BLaER1 treated with 17β-estradiol and CSF1 and Interleukin-3, amounts not matched to agents 10 nM and 100 nM (cell line): ENCODE measurements around the gene PSMB10.

Experiments used
- H3K27ac ChIP-seq, 11 experiments: shearing (Covaris generic); formaldehyde crosslinking; 2 replicates each; pipeline ENCODE4 v1.8.1; 2022
- H3K27me3 ChIP-seq, 11 experiments: shearing (Covaris generic); formaldehyde crosslinking; 2 replicates each; pipeline ENCODE4 v1.8.1; 2022
- H3K36me3 ChIP-seq, 11 experiments: shearing (Covaris generic); formaldehyde crosslinking; 2 replicates each; pipeline ENCODE4 v1.8.1; 2022
- H3K4me1 ChIP-seq, 10 experiments: shearing (Covaris generic); formaldehyde crosslinking; 2 replicates each; pipeline ENCODE4 v1.8.1; 2022
- H3K4me2 ChIP-seq, 11 experiments: shearing (Covaris generic); formaldehyde crosslinking; 2 replicates each; pipeline ENCODE4 v1.8.1; 2022
- H3K4me3 ChIP-seq, 10 experiments: shearing (Covaris generic); formaldehyde crosslinking; 2 replicates each; pipeline ENCODE4 v1.8.1; 2022
- H3K9ac ChIP-seq, 11 experiments: shearing (Covaris generic); formaldehyde crosslinking; 2 replicates each; pipeline ENCODE4 v1.8.1; 2022
- H3K9me3 ChIP-seq, 11 experiments: shearing (Covaris generic); formaldehyde crosslinking; replicated peaks in 1 of 11; 2 replicates each; pipeline ENCODE4 v1.8.1; 2022
- H4K20me1 ChIP-seq, 11 experiments: shearing (Covaris generic); formaldehyde crosslinking; 2 replicates each; pipeline ENCODE4 v1.8.1; 2022
- Cebpa-rat ChIP-seq, 11 experiments: shearing (Covaris generic); IDR thresholded peaks; 2 replicates each; pipeline ENCODE4 v1.8.1; 2022

PSMB10 gene

DNA sequence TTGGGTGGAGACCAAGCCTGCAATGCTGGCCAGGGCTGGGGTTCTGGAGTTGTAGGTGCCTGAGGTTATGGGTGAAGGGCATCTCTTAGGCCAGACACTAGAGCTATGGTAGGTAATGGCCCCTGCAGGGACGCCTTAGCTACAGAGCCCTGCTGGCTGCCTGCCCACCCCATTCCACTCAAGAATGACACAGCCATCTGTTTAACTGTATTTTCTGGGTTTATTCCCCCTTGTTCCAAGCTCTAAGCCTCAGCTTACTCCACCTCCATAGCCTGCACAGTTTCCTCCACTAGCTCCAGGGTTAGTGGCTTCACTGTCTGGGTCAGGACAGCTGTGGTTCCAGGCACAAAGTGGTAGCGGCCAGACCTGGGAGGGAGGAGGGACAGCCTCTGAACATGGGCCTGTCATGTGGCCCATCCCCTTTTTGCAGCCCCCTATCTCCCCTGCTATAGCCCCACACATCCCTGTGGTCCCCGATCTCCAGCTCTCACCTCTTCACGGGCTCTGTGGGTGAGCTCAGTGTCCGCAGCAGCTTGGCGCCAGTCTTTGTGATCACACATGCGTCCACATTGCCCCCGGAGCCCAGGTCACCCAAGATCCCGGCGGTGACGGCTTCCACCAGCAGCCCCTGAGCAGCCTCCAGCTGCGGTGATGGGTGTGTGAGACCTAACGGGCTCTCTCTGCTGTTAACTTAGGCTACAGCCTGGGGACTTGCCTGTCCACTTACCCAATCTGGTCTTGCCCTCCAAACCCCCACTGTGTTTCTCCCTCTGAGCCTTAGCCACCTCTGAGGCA lies 2.1 kb downstream of the PSMB10 start:
- H3K9ac ChIP-seq, result peak overlapping the region; percentile 89 to 98 (median 93); a peak in 18 of 22 replicates
- H3K27ac ChIP-seq, result peak overlapping the region in 5 of 11 experiments; percentile 4 to 98 (median 96); a peak in 8 of 22 replicates
- H3K9me3 ChIP-seq, result no peaks in the 10 kb centered on the region
- TF ChIP-seq Cebpa-rat (IDR thresholded peaks at IDR 0.05), result no peak
- H3K4me3 ChIP-seq, result peak overlapping the region in 8 of 10 experiments; percentile 75 to 97 (median 90); a peak in 13 of 20 replicates
- H3K36me3 ChIP-seq, result peaks cover 45 to 62% (median 59%) of the 10 kb centered on the region in 11 experiments
- H3K4me1 ChIP-seq, result peaks cover 30 to 44% (median 36%) of the 10 kb centered on the region in 10 experiments
- H4K20me1 ChIP-seq, result peaks cover 20 to 57% (median 51%) of the 10 kb centered on the region in 11 experiments
- no peaks in the 10 kb centered on the region for H3K27me3 ChIP-seq
- peak overlapping the region; percentile 75 to 96 (median 94) for H3K4me2 ChIP-seq

DNA sequence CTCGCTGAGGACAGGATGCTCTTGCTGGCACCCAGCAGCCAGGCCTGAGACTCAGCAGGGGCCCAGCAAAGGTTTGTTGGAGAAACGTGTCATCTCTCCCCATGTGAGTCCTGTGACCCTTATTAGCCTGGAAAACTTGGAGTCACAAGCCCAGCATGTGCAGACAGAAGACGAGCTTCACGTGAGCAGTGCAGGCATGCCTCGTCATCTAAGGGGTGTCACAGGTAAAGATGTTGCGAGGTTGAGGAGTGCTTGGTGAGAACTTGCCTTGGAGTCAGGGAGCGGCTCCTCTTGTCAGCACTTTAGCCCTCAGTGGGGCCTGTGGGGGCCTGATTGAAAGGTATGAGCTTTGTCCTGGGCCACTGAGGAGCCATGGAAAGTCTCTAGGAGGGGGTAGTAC lies 2.8 kb downstream of the PSMB10 start:
- no peak for TF ChIP-seq Cebpa-rat (IDR thresholded peaks at IDR 0.05)
- Histone ChIP-seq H3K9ac (peak overlapping the region in 9 of 11 experiments; percentile 9 to 98 (median 94); a peak in 6 of 22 replicates), H3K4me2 (no peak overlapping the region; a peak in 1 of 22 replicates), H3K4me1 (peaks cover 30 to 44% (median 40%) of the 10 kb centered on the region in 10 experiments), H4K20me1 (peaks cover 26 to 64% (median 58%) of the 10 kb centered on the region in 11 experiments), H3K27ac (0 out of 22 replicates have a peak overlapping the region, but pooled peaks of 2 of the 11 experiments have one; percentile 4 to 96), H3K4me3 (no peak overlapping the region), H3K36me3 (peaks cover 45 to 68% (median 63%) of the 10 kb centered on the region in 11 experiments), H3K9me3 (no peaks in the 10 kb centered on the region), H3K27me3 (no peaks in the 10 kb centered on the region)

DNA sequence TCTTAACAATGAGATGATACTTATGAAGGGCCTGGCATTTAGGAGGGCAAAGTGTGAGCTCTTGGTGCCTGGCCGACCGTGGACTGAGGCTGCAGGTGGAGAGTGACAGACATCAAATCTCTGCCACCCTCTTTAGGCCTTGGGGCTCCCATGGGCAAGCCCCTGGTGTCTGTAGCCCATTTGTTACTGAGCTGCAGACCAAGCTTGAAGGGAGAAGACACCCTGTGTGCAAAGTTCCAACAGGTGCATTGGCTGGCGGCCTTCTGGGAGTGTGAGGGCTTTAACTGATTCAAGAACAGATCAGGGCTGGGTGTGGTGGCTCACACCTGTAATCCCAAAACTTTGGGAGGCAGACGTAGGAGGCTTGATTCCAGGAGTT lies 4.2 kb downstream of the PSMB10 start:
- Histone ChIP-seq H3K27me3 (no peaks in the 10 kb centered on the region), H3K4me2 (no peak overlapping the region), H3K36me3 (peaks cover 54 to 80% (median 76%) of the 10 kb centered on the region in 11 experiments), H3K4me3 (no peak overlapping the region), H3K4me1 (peaks cover 22 to 50% (median 46%) of the 10 kb centered on the region in 10 experiments), H3K9ac (0 out of 22 replicates have a peak overlapping the region, but pooled peaks of 1 of the 11 experiments have one; percentile 1), H4K20me1 (peaks cover 38 to 77% (median 71%) of the 10 kb centered on the region in 11 experiments), H3K9me3 (no peaks in the 10 kb centered on the region), H3K27ac (no peak overlapping the region)
- TF ChIP-seq Cebpa-rat (IDR thresholded peaks at IDR 0.05), result no peak

DNA sequence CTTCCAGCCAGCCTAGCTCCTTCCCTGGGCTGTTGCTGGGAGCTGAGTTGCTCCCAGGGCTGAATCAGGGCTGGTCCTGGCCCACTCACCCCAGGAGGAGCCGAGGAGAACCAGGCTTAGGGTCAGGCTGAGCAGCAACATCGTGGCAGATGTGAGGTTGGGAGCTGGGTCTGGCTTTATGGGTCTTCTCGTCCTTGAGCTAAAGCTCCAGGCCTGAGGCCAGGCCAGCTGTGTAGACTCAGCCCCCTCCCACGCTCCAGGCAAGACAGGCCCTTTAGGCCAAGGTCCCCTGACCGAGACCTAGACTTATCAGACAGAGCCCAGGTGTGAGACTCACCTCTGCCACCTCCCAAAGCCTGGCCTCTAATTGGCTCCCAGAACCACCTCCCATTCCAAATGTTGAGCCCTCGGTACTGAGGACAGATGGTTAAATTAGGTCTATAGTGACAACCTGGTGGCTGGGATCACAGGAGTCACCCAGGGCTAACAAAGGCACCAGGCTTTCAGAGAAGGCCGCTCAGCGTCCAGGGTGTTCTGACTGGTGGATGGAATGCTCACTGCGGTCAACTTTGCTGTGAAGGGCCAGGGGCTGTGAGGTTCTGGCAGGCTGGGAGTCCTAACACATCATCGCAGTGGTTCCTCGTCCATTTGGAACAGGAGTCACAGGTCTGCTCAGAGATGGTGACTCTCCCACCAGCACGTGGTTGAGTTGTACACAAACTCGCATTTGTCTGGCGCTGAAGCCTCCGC lies 4.8 kb downstream of the PSMB10 start, which contains the start of gene CTRL:
CTRL (minus strand) TSS at position 151 of the 750 bp plus-strand sequence; CDS start at position 141, 10 bp downstream.
- peaks cover 18 to 50% (median 46%) of the 10 kb centered on the region in 10 experiments for H3K4me1 ChIP-seq
- H3K36me3 ChIP-seq, result peaks cover 57 to 85% (median 78%) of the 10 kb centered on the region in 11 experiments
- H3K4me2 ChIP-seq, result no peak within 1 kb of the TSS
- H4K20me1 ChIP-seq, result peaks cover 44 to 83% (median 77%) of the 10 kb centered on the region in 11 experiments
- H3K9me3 ChIP-seq, result no peaks in the 10 kb centered on the region
- H3K27me3 ChIP-seq, result no peaks in the 10 kb centered on the region
- 0 out of 22 replicates have a peak within 1 kb of the TSS, but pooled peaks of 1 of the 11 experiments have one; percentile 1 for H3K9ac ChIP-seq
- no peak for TF ChIP-seq Cebpa-rat (IDR thresholded peaks at IDR 0.05)
- H3K4me3 ChIP-seq, result no peak within 1 kb of the TSS
- no peak within 1 kb of the TSS for H3K27ac ChIP-seq

DNA sequence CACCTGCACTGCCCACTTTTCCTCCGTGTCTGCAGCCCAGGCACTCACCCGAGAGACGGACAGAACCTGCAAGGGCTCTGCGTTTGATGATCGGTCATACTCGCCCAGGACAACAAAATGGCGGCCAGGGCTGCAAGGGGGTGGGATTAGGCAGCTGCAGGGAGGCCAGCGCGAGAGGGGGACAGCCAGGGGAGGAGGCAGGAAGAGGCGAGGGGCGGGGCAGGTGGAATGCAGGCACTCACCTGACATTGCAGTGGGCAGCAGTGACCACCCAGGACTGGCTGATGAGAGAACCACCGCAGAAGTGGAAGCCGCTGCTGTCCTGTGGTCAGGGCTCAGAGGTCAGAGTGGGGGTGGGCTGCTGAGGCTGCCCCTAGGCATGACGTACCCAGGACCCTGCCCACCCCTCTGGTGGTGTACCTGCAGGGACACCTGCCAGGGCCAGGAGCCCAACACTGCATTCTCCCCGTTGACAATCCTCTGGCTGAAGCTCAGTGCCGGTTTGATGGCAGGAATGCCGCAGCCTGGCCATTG lies 5.9 kb downstream of the PSMB10 start:
- no peak overlapping the region for H3K27ac ChIP-seq
- H3K4me1 ChIP-seq, result peaks cover 29 to 61% (median 56%) of the 10 kb centered on the region in 10 experiments
- no peak overlapping the region for H3K4me3 ChIP-seq
- no peaks in the 10 kb centered on the region for H3K27me3 ChIP-seq
- peaks cover 54 to 94% (median 88%) of the 10 kb centered on the region in 11 experiments for H4K20me1 ChIP-seq
- no peak overlapping the region for H3K4me2 ChIP-seq
- H3K36me3 ChIP-seq, result peaks cover 57 to 85% (median 78%) of the 10 kb centered on the region in 11 experiments
- H3K9me3 ChIP-seq, result no peaks in the 10 kb centered on the region
- no peak for TF ChIP-seq Cebpa-rat (IDR thresholded peaks at IDR 0.05)
- no peak overlapping the region for H3K9ac ChIP-seq

DNA sequence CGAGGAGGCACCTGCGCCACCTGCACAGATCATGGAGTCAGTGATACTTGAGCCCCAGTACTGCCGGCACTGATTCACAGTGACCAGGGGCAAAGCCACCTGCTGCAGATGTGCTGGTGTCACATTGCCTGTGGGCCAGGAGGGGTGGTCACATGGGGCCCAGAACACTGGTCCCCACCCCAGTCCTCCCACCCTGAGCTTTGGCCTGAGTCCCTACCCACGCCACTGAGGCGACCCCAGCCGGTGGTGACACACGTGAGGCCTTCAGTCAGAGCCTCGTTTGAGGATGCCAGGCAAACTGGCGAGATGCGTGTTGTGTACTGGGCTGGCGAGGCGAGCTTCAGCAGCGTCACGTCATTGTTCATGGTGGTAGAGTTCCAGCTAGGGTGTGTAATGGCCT lies 6.5 kb downstream of the PSMB10 start:
- no peaks in the 10 kb centered on the region for H3K9me3 ChIP-seq
- no peaks in the 10 kb centered on the region for H3K27me3 ChIP-seq
- peaks cover 56 to 81% (median 74%) of the 10 kb centered on the region in 11 experiments for H3K36me3 ChIP-seq
- H3K4me2 ChIP-seq, result no peak overlapping the region
- no peak for TF ChIP-seq Cebpa-rat (IDR thresholded peaks at IDR 0.05)
- no peak overlapping the region for H3K4me3 ChIP-seq
- H4K20me1 ChIP-seq, result peaks cover 56 to 95% (median 90%) of the 10 kb centered on the region in 11 experiments
- no peak overlapping the region for H3K9ac ChIP-seq
- H3K27ac ChIP-seq, result no peak overlapping the region
- peaks cover 30 to 62% (median 57%) of the 10 kb centered on the region in 10 experiments for H3K4me1 ChIP-seq

DNA sequence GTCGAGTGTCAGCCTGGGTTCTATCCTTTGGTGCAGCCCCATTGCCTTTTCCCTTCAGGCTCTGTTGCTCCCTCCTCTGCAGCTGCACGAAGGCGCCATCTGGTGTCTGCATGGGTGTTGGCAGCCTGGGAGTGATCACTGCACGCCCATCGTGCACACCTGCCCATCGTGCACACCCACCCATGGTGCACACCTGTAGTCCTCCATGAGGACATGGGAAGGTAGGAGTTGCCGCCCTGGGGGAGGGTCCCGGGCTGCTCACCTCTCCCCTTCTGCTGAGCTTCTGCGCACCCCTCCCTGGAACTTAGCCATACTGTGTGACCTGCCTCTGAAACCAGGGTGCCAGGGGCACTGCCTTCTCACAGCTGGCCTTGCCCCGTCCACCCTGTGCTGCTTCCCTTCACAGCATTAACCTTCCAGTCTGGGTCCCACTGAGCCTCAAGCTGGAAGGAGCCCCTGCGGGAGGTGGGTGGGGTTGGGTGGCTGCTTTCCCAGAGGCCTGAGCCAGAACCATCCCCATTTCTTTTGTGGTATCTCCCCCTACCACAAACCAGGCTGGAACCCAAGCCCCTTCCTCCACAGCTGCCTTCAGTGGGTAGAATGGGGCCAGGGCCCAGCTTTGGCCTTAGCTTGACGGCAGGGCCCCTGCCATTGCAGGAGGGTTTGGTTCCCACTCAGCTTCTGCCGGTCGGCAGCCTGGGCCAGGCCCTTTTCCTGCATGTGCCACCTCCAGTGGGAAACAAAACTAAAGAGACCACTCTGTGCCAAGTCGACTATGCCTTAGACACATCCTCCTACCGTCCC lies 7.9 kb downstream of the PSMB10 start:
- Histone ChIP-seq H3K4me1 (peaks cover 19 to 63% (median 61%) of the 10 kb centered on the region in 10 experiments), H3K9me3 (no peaks in the 10 kb centered on the region), H3K9ac (peak overlapping the region in 4 of 11 experiments; percentile 0 to 27 (median 10); a peak in 3 of 22 replicates), H3K4me3 (no peak overlapping the region), H3K27me3 (no peaks in the 10 kb centered on the region), H3K36me3 (peaks cover 41 to 75% (median 66%) of the 10 kb centered on the region in 11 experiments), H4K20me1 (peaks cover 54 to 95% (median 90%) of the 10 kb centered on the region in 11 experiments; a peak in 21 of 22 replicates), H3K4me2 (peak overlapping the region in 8 of 11 experiments; percentile 6 to 87 (median 26); a peak in 10 of 22 replicates), H3K27ac (no peak overlapping the region; a peak in 1 of 22 replicates)
- TF ChIP-seq Cebpa-rat (IDR thresholded peaks at IDR 0.05), result no peak

DNA sequence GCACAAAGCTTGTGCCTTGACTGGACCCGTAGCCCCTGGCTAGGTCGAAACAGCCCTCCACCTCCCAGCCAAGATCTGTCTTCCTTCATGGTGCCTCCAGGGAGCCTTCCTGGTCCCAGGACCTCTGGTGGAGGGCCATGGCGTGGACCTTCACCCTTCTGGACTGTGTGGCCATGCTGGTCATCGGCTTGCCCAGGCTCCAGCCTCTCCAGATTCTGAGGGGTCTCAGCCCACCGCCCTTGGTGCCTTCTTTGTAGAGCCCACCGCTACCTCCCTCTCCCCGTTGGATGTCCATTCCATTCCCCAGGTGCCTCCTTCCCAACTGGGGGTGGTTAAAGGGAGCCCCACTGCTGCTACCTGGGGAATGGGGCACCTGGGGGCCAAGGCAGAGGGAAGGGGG lies 8.5 kb downstream of the PSMB10 start:
- Histone ChIP-seq H3K27ac (peak overlapping the region in 2 of 11 experiments; percentile 63 to 71; a peak in 2 of 22 replicates), H3K4me2 (peak overlapping the region in 7 of 11 experiments; percentile 20 to 87 (median 26); a peak in 8 of 22 replicates), H3K36me3 (peaks cover 43 to 76% (median 67%) of the 10 kb centered on the region in 11 experiments), H3K27me3 (no peaks in the 10 kb centered on the region), H3K4me1 (peaks cover 19 to 69% (median 66%) of the 10 kb centered on the region in 10 experiments), H3K9ac (peak overlapping the region in 3 of 11 experiments; percentile 10 to 71 (median 42); a peak in 4 of 22 replicates), H3K4me3 (no peak overlapping the region), H4K20me1 (peaks cover 57 to 98% (median 90%) of the 10 kb centered on the region in 11 experiments; a peak in 21 of 22 replicates), H3K9me3 (no peaks in the 10 kb centered on the region)
- no peak for TF ChIP-seq Cebpa-rat (IDR thresholded peaks at IDR 0.05)
